Endodermal cell (in vitro differentiated cells): ENCODE data around the gene CORO1C. TPM values are rescaled to one million over a fixed set of nuclear protein-coding genes. Genes with fewer than 3 reads are reported as not detected.
"Not testable (repeated sequence)": the region's sequence is repeated elsewhere in the genome, so short reads cannot be mapped to it uniquely, and the experiment has no call there.

Source experiments
- DNase-seq: peaks from one replicate; pipeline ENCODE4 v3.0.0-alpha.2; 2017
- H3K27ac ChIP-seq: 2 replicates; pipeline ENCODE4 v1.5.1; 2013; ENCODE audit warnings: mild to moderate bottlenecking, low read depth, low read length, moderate library complexity
- H3K27me3 ChIP-seq: 2 replicates; pipeline ENCODE4 v1.6.1; 2013; ENCODE audit warnings: mild to moderate bottlenecking, low read length, moderate library complexity; ENCODE audit not compliant: insufficient read depth, control insufficient read depth, poor library complexity, severe bottlenecking
- H3K36me3 ChIP-seq: 2 replicates; pipeline ENCODE4 v1.7.0; 2013; ENCODE audit warnings: mild to moderate bottlenecking, low read length, moderate library complexity; ENCODE audit not compliant: control insufficient read depth, insufficient read depth
- H3K4me1 ChIP-seq: one replicate; pipeline ENCODE4 v1.7.0; 2013; ENCODE audit warnings: low read length; ENCODE audit not compliant: control insufficient read depth, insufficient read depth
- H3K4me3 ChIP-seq: 2 replicates; pipeline ENCODE4 v1.5.1; 2013; ENCODE audit warnings: mild to moderate bottlenecking, low read length, moderate library complexity
- H3K9ac ChIP-seq: 2 replicates; pipeline ENCODE4 v1.6.1; 2013; ENCODE audit warnings: mild to moderate bottlenecking, low read length, moderate library complexity; ENCODE audit not compliant: poor library complexity, severe bottlenecking; ENCODE audit errors: extremely low read depth
- H3K9me3 ChIP-seq: 2 replicates; pipeline ENCODE4 v1.6.1; 2013; ENCODE audit warnings: mild to moderate bottlenecking, low read length, moderate library complexity; ENCODE audit not compliant: control insufficient read depth
- H3K27ac Mint-ChIP-seq: 2 replicates; pipeline ENCODE4 v1.8.0; 2020; ENCODE audit warnings: mixed read lengths
- H3K27me3 Mint-ChIP-seq: 2 replicates; pipeline ENCODE4 v1.8.0; 2021; ENCODE audit warnings: mild to moderate bottlenecking, mixed read lengths; ENCODE audit not compliant: insufficient read depth
- H3K36me3 Mint-ChIP-seq: 2 replicates; pipeline ENCODE4 v1.8.0; 2020; ENCODE audit warnings: low read depth, mixed read lengths
- H3K4me1 Mint-ChIP-seq: 2 replicates; pipeline ENCODE4 v1.8.0; 2020; ENCODE audit warnings: mixed read lengths
- H3K4me3 Mint-ChIP-seq: 2 replicates; pipeline ENCODE4 v1.8.0; 2020; ENCODE audit warnings: mild to moderate bottlenecking, moderate library complexity, mixed read lengths
- H3K9me3 Mint-ChIP-seq: 2 replicates; pipeline ENCODE4 v1.8.0; 2020; ENCODE audit warnings: mild to moderate bottlenecking, mixed read lengths
- CTCF ChIP-seq: fragments of 200-600 bp; sonication (generic); conservative IDR thresholded peaks from 2 replicates; pipeline ENCODE4 v1.5.0; 2021; ENCODE audit warnings: antibody characterized with exemption, mild to moderate bottlenecking
- WGBS, 2 experiments: methylation state at CpG; one replicate each; pipeline versions ENCODE4 v1.1.5 to v1.1.7; 2013; ENCODE audit warnings: missing lambda C conversion rate in 2 of 2, mixed read lengths in 1 of 2; ENCODE audit not compliant: insufficient coverage in 1 of 2, insufficient read length in 1 of 2; 5-methylcytosine and 5-hydroxymethylcytosine counted together
- total RNA-seq, 2 donors: library from RNA; stranded (reverse); fragmentation: NEBNext Ultra II Directional in 1 of 2; extraction: Animal tissue kit (Norgen Biotek cat#: 25700) in 1 of 2; gene quantifications; 2 replicates in 1 of 2; 3 replicates in 1 of 2; pipeline ENCODE4 v1.2.1, GENCODE V29; 2021

CORO1C gene
- total RNA-seq, 2 donors from 2014 or later = 122 to 125 TPM

GRCh38 chr12:108634341-108634751 lies 97.0 kb downstream of the CORO1C start:
- Mint-ChIP-seq H3K4me1 (peaks cover 16% of the 10 kb centered on the region), H3K9me3 (no peaks in the 10 kb centered on the region), H3K4me3 (no peak overlapping the region), H3K36me3 (no peaks in the 10 kb centered on the region), H3K27me3 (no peaks in the 10 kb centered on the region), H3K27ac (no peak overlapping the region)
- Histone ChIP-seq H3K9ac (no peak overlapping the region), H3K4me3 (no peak overlapping the region), H3K27ac (no peak overlapping the region), H3K4me1 (peaks cover 12% of the 10 kb centered on the region), H3K9me3 (no peaks in the 10 kb centered on the region), H3K36me3 (no peaks in the 10 kb centered on the region), H3K27me3 (no peaks in the 10 kb centered on the region)
- 82 to 100% methylated on average over 1 to 4 of the region's 4 CpGs for WGBS, 2 experiments
- DNase-seq = peak; percentile 70
- TF ChIP-seq CTCF = no peak

DNA sequence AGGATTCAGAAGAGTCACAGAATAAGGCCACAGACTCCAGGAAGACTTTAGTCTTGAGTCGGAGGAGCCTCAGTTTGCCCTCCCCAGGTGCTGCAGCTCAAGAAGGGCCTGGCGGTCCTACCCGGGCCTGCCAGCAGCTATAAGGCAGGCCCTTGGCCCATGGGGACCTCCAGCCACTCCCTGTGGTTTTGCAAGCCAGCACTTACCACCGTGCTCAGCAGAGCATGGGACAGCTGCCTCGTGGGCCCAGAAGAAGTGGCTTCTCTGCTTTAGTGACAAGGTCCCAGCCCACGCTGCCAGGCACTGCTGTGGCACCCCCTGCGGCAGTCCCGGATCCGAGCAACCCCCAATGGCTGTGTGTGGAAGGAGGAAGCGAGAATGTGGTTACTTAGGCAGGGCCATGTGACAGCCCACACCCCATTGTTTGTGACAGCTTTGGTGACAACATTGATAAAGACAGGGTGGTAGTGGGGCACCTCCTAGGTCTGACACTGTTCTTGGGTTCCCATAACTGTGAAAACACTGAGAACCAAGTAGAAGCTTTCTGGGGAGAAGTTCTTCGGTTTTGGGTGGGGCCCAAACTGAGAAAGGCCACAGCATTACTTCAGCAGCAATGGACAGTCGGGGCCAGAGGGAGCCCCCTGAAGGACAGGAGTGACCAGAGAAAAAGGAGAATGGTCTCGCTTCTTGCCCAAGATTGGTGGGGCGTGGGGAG lies 97.6 kb downstream of the CORO1C start, which contains the start of gene SELPLG:
TSS of gene SELPLG (minus strand) at position 361 of the 715 bp plus-strand sequence. CDS start 9,587 bp downstream, outside the sequence.
- Histone ChIP-seq H3K27me3 (no peaks in the 10 kb centered on the region), H3K4me3 (no peak within 1 kb of the TSS), H3K9me3 (no peaks in the 10 kb centered on the region), H3K27ac (no peak within 1 kb of the TSS), H3K36me3 (no peaks in the 10 kb centered on the region), H3K9ac (no peak within 1 kb of the TSS), H3K4me1 (peaks cover 10% of the 10 kb centered on the region)
- TF ChIP-seq CTCF = no peak
- Mint-ChIP-seq H3K36me3 (no peaks in the 10 kb centered on the region), H3K9me3 (no peaks in the 10 kb centered on the region), H3K27ac (no peak within 1 kb of the TSS), H3K4me1 (peaks cover 16% of the 10 kb centered on the region), H3K4me3 (no peak within 1 kb of the TSS), H3K27me3 (no peaks in the 10 kb centered on the region)
- WGBS, 2 experiments = 90 to 91% methylated on average over 6 to 14 of the region's 14 CpGs
- DNase-seq = no peak

GRCh38 chr12:108633081-108633533 lies 98.2 kb downstream of the CORO1C start:
- no peak for TF ChIP-seq CTCF
- H3K4me3 Mint-ChIP-seq = no peak overlapping the region
- H3K9me3 Mint-ChIP-seq = no peaks in the 10 kb centered on the region
- peaks cover 10% of the 10 kb centered on the region for H3K4me1 Mint-ChIP-seq
- Histone ChIP-seq H3K27me3 (no peaks in the 10 kb centered on the region), H3K4me3 (no peak overlapping the region), H3K4me1 (peaks cover 5% of the 10 kb centered on the region), H3K36me3 (no peaks in the 10 kb centered on the region), H3K27ac (no peak overlapping the region), H3K9ac (no peak overlapping the region), H3K9me3 (no peaks in the 10 kb centered on the region)
- no peak overlapping the region for H3K27ac Mint-ChIP-seq
- 89 to 94% methylated on average over 7 of the region's 7 CpGs for WGBS, 2 experiments
- no peaks in the 10 kb centered on the region for H3K27me3 Mint-ChIP-seq
- H3K36me3 Mint-ChIP-seq = no peaks in the 10 kb centered on the region
- no peak for DNase-seq

DNA sequence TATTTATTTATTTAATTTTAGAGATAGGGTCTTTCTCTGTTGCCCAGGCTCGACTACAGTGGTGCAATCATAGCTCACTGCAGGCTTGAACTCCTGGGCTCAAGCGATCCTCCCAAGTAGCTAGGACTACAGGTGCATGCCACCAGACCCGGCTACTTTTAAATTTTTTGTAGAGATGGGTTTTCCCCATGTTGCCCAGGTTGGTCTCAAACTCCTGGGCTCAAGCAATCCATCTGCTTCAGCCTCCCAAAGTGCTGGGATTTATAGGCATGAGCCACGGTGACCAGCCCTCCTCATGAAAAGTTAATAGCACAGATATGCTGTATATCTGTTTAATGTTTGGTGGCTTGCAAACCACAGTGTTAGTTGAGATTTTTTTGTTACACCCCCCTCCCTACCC lies 100.1 kb downstream of the CORO1C start:
- H3K4me1 ChIP-seq, H3K4me3 ChIP-seq, H3K9me3 Mint-ChIP-seq, H3K4me3 Mint-ChIP-seq, H3K27me3 Mint-ChIP-seq, DNase-seq, H3K9ac ChIP-seq, H3K36me3 ChIP-seq, H3K27ac ChIP-seq, H3K27ac Mint-ChIP-seq, H3K27me3 ChIP-seq, H3K36me3 Mint-ChIP-seq, H3K4me1 Mint-ChIP-seq, H3K9me3 ChIP-seq: not testable (repeated sequence)
- 98 to 100% methylated on average over 3 to 4 of the region's 4 CpGs for WGBS, 2 experiments
